ENCODE data around the gene GCNT1. TPM values are rescaled to one million over a fixed set of nuclear protein-coding genes. Genes with fewer than 3 reads are reported as not detected.
A peak's percentile ranks its signal among the peaks of the same experiment; 100 is the strongest.

GCNT1 gene
- total and polyA plus RNA-seq, 2 donors (not counting 1 experiment from before 2014, with no cell fraction given) = 9.1 to 31.0 TPM

DNA sequence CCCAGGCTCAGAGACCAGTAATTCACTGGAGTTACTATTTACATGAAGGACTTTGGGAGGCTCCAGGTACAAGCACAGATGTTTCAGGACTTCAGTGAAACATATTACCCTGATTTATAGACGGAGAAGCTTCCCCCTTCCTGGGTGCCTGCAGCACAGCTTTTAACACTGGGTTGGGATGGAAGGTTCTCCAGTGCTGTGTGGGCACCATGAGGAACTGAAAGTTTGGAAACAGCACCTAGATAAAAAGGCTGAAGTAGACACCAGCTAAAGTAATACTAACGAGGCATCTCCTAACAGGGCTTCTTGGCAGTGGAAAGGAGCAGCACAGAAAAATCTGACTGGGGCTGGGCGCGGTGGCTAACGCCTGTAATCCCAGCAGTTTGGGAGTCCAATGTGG is 70.7 kb downstream of the GCNT1 start:
- H3K4me3 ChIP-seq (ENCODE audit: control extremely low read depth in 1 of 5, extremely low read depth in 1 of 5, insufficient read depth in 1 of 5, low read depth in 2 of 5, low read length in 4 of 5) = no peak overlapping the region
- H3K27me3 ChIP-seq (replicated peaks in 1 of 4; ENCODE audit: control extremely low read depth in 1 of 4, control insufficient read depth in 3 of 4, insufficient read depth in 4 of 4, low read length in 3 of 4) = no peaks in the 10 kb centered on the region
- peaks cover 2 to 5% of the 10 kb centered on the region in 2 donors for H3K4me1 ChIP-seq (ENCODE audit: control insufficient read depth in 2 of 2, insufficient read depth in 2 of 2, low read length in 2 of 2)
- no peaks in the 10 kb centered on the region for H3K36me3 ChIP-seq (replicated peaks in 1 of 2; ENCODE audit: control extremely low read depth in 1 of 2, control insufficient read depth in 1 of 2, extremely low read depth in 1 of 2, insufficient read depth in 2 of 2, low read length in 1 of 2)
- H3K27ac ChIP-seq (ENCODE audit: low read length in 2 of 2) = no peak overlapping the region
- ATAC-seq (ENCODE audit: low read depth) = no peak
- no peak for DNase-seq
- no peaks in the 10 kb centered on the region for H3K9me3 Mint-ChIP-seq (ENCODE audit: insufficient read depth)
- H3K4me2 ChIP-seq (replicated peaks; ENCODE audit: low read depth, low read length, poor library complexity, severe bottlenecking) = no peak overlapping the region
- no peak overlapping the region for H3K4me3 Mint-ChIP-seq
- no peaks in the 10 kb centered on the region for H4K20me1 ChIP-seq (ENCODE audit: control insufficient read depth, insufficient read depth, low read length, poor library complexity, severe bottlenecking)
- H3K79me2 ChIP-seq (ENCODE audit: control insufficient read depth, insufficient read depth, low read length) = no peaks in the 10 kb centered on the region
- ChIA-PET POLR2A (no interaction called here), CTCF (no interaction called here)
- H2AFZ ChIP-seq (ENCODE audit: insufficient read depth, low read depth, low read length, poor library complexity, severe bottlenecking) = no peak overlapping the region
- TF ChIP-seq, protein P1, sequence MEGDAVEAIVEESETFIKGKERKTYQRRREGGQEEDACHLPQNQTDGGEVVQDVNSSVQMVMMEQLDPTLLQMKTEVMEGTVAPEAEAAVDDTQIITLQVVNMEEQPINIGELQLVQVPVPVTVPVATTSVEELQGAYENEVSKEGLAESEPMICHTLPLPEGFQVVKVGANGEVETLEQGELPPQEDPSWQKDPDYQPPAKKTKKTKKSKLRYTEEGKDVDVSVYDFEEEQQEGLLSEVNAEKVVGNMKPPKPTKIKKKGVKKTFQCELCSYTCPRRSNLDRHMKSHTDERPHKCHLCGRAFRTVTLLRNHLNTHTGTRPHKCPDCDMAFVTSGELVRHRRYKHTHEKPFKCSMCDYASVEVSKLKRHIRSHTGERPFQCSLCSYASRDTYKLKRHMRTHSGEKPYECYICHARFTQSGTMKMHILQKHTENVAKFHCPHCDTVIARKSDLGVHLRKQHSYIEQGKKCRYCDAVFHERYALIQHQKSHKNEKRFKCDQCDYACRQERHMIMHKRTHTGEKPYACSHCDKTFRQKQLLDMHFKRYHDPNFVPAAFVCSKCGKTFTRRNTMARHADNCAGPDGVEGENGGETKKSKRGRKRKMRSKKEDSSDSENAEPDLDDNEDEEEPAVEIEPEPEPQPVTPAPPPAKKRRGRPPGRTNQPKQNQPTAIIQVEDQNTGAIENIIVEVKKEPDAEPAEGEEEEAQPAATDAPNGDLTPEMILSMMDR (IDR thresholded peaks at IDR 0.05) = no peak
- TF ChIP-seq EZH2 (IDR thresholded peaks at IDR 0.05; ENCODE audit: borderline replicate concordance, insufficient read depth, low read depth, low read length, poor library complexity, severe bottlenecking) = no peak
- H3K4me1 Mint-ChIP-seq = peaks cover 12% of the 10 kb centered on the region
- WGBS (ENCODE audit: insufficient coverage) = 91% methylated on average over 5 of the region's 5 CpGs
- H3K9ac ChIP-seq (ENCODE audit: low read length) = no peak overlapping the region
- H3K9me3 ChIP-seq (ENCODE audit: control extremely low read depth in 1 of 3, control insufficient read depth in 2 of 3, insufficient read depth in 1 of 3, low read length in 2 of 3) = peaks cover 0 to 6% (median 0%) of the 10 kb centered on the region in 3 donors
- intact Hi-C loops (cut with micrococcal nuclease) = no loop called here
- H3K27me3 Mint-ChIP-seq = no peaks in the 10 kb centered on the region
- no peak overlapping the region for H3K27ac Mint-ChIP-seq

DNA sequence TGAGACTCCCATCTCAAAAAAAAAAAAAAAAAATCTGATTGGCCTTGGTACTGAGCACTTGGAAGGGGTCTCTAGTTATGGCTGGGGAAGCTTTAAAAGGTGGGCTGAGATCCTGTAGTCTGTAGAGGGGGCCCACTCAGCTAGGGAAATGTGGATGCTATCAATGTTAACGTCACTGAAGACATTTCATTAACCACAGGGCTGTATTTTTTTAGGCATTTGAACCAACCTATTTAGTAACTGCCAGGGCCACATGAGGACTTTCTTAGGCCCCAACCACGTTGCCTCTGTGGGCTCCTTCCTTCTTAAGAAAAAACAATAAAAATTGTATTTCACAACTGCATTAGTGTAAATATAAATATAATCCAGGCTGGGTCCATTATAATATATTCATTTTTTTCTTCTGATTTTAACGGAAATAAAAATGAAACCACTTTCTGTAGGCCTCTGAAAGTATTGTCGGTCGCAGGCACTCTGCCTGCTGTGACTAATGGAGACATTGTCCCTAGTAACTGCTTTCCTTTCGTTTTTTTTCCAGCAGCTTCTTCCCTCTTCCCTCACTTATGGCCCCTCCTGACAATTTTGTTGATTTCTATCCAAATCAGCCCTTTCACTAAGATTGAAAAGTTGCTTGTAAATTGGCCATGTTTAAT is 71.6 kb downstream of the GCNT1 start:
- H3K9me3 ChIP-seq (ENCODE audit: control extremely low read depth in 1 of 3, control insufficient read depth in 2 of 3, insufficient read depth in 1 of 3, low read length in 2 of 3) = peaks cover 0 to 6% (median 0%) of the 10 kb centered on the region in 3 donors
- no peaks in the 10 kb centered on the region for H3K27me3 Mint-ChIP-seq
- peaks cover 2 to 5% of the 10 kb centered on the region in 2 donors for H3K4me1 ChIP-seq (ENCODE audit: control insufficient read depth in 2 of 2, insufficient read depth in 2 of 2, low read length in 2 of 2)
- H3K27me3 ChIP-seq (replicated peaks in 1 of 4; ENCODE audit: control extremely low read depth in 1 of 4, control insufficient read depth in 3 of 4, insufficient read depth in 4 of 4, low read length in 3 of 4) = no peaks in the 10 kb centered on the region
- DNase-seq (no peak), ATAC-seq (ENCODE audit: low read depth) (no peak)
- H3K4me3 ChIP-seq (ENCODE audit: control extremely low read depth in 1 of 5, extremely low read depth in 1 of 5, insufficient read depth in 1 of 5, low read depth in 2 of 5, low read length in 4 of 5) = no peak overlapping the region
- CTCF ChIA-PET = no interaction called here
- H3K9me3 Mint-ChIP-seq (ENCODE audit: insufficient read depth) = no peaks in the 10 kb centered on the region
- 30% methylated on average over 3 of the region's 6 CpGs for WGBS (ENCODE audit: insufficient coverage)
- H3K4me3 Mint-ChIP-seq = peak overlapping the region; percentile 75
- peaks cover under 1% of the 10 kb centered on the region for H3K79me2 ChIP-seq (ENCODE audit: control insufficient read depth, insufficient read depth, low read length)
- POLR2A ChIA-PET = interaction anchor here (0.7 kb wide), 1 partner anchor 74 kb away, joined by 4 read pairs; no protein-coding TSS in a partner anchor
- peak overlapping the region; percentile 6 for H3K4me2 ChIP-seq (replicated peaks; ENCODE audit: low read depth, low read length, poor library complexity, severe bottlenecking)
- no peak overlapping the region for H3K27ac ChIP-seq (ENCODE audit: low read length in 2 of 2)
- peak overlapping the region; percentile 53 for H3K27ac Mint-ChIP-seq
- peaks cover 9% of the 10 kb centered on the region for H3K4me1 Mint-ChIP-seq
- H3K36me3 ChIP-seq (replicated peaks in 1 of 2; ENCODE audit: control extremely low read depth in 1 of 2, control insufficient read depth in 1 of 2, extremely low read depth in 1 of 2, insufficient read depth in 2 of 2, low read length in 1 of 2) = no peaks in the 10 kb centered on the region
- H2AFZ ChIP-seq (ENCODE audit: insufficient read depth, low read depth, low read length, poor library complexity, severe bottlenecking) = no peak overlapping the region
- intact Hi-C loops (cut with micrococcal nuclease) = no loop called here
- no peak for TF ChIP-seq EZH2 (IDR thresholded peaks at IDR 0.05; ENCODE audit: borderline replicate concordance, insufficient read depth, low read depth, low read length, poor library complexity, severe bottlenecking)
- TF ChIP-seq, protein P1 (IDR thresholded peaks at IDR 0.05) = no peak
- H4K20me1 ChIP-seq (ENCODE audit: control insufficient read depth, insufficient read depth, low read length, poor library complexity, severe bottlenecking) = no peaks in the 10 kb centered on the region
- no peak overlapping the region for H3K9ac ChIP-seq (ENCODE audit: low read length)
